Nephron progenitor cell (in vitro differentiated cells): ENCODE measurements around the gene MFSD6L.

Source experiments
- DNase-seq: peaks from one replicate; pipeline ENCODE4 v3.0.0; 2021
- H3K27ac Mint-ChIP-seq: 2 replicates; pipeline ENCODE4 v1.8.0; 2021; ENCODE audit warnings: mild to moderate bottlenecking, moderate library complexity, mixed read lengths
- H3K27me3 Mint-ChIP-seq: 2 replicates; pipeline ENCODE4 v1.8.0; 2021; ENCODE audit warnings: mild to moderate bottlenecking, low read depth, mixed read lengths; ENCODE audit not compliant: poor library complexity
- H3K36me3 Mint-ChIP-seq: 2 replicates; pipeline ENCODE4 v1.8.0; 2021; ENCODE audit warnings: low read depth, mixed read lengths
- H3K4me1 Mint-ChIP-seq: 2 replicates; pipeline ENCODE4 v1.8.0; 2021; ENCODE audit warnings: mixed read lengths
- H3K4me3 Mint-ChIP-seq: 2 replicates; pipeline ENCODE4 v1.8.0; 2021; ENCODE audit warnings: mild to moderate bottlenecking, moderate library complexity, mixed read lengths
- H3K9me3 Mint-ChIP-seq: 2 replicates; pipeline ENCODE4 v1.8.0; 2021; ENCODE audit warnings: mild to moderate bottlenecking, moderate library complexity, mixed read lengths
- CTCF ChIP-seq: fragments of 200-600 bp; sonication (generic); IDR thresholded peaks from 2 replicates; pipeline ENCODE4 v1.5.0; 2021; ENCODE audit warnings: antibody characterized with exemption

Gene MFSD6L

GRCh38 chr17:8800656-8801055 lies 1.5 kb upstream of the MFSD6L start:
- Mint-ChIP-seq H3K9me3 (no peaks in the 10 kb centered on the region), H3K4me1 (peaks cover 34% of the 10 kb centered on the region)

GRCh38 chr17:8799570-8800212 lies 526 bp upstream of the MFSD6L start:
- no peak overlapping the region for H3K27ac Mint-ChIP-seq
- peak overlapping the region; percentile 38 for H3K4me3 Mint-ChIP-seq
- no peaks in the 10 kb centered on the region for H3K9me3 Mint-ChIP-seq
- peaks cover 66% of the 10 kb centered on the region for H3K27me3 Mint-ChIP-seq
- H3K36me3 Mint-ChIP-seq = no peaks in the 10 kb centered on the region
- H3K4me1 Mint-ChIP-seq = peaks cover 29% of the 10 kb centered on the region
- no peak for DNase-seq
- no peak for TF ChIP-seq CTCF

More at GRCh38 chr17:8800656-8801055, 1.5 kb upstream of the MFSD6L start:
- H3K27ac Mint-ChIP-seq = no peak overlapping the region
- H3K36me3 Mint-ChIP-seq = no peaks in the 10 kb centered on the region
- TF ChIP-seq CTCF = no peak
- H3K4me3 Mint-ChIP-seq = no peak overlapping the region
- H3K27me3 Mint-ChIP-seq = peaks cover 69% of the 10 kb centered on the region
- no peak for DNase-seq

GRCh38 chr17:8798176-8798845 lies 854 bp downstream of the MFSD6L start:
- peaks cover 6% of the 10 kb centered on the region for H3K9me3 Mint-ChIP-seq
- DNase-seq = no peak
- peak overlapping the region; percentile 69 for H3K4me3 Mint-ChIP-seq
- peaks cover 64% of the 10 kb centered on the region for H3K27me3 Mint-ChIP-seq
- no peaks in the 10 kb centered on the region for H3K36me3 Mint-ChIP-seq
- H3K4me1 Mint-ChIP-seq = peaks cover 17% of the 10 kb centered on the region
- no peak for TF ChIP-seq CTCF
- H3K27ac Mint-ChIP-seq = no peak overlapping the region

GRCh38 chr17:8797621-8798175 lies 1.5 kb downstream of the MFSD6L start:
- no peak for TF ChIP-seq CTCF
- H3K36me3 Mint-ChIP-seq = no peaks in the 10 kb centered on the region
- peaks cover 9% of the 10 kb centered on the region for H3K9me3 Mint-ChIP-seq
- no peak for DNase-seq
- H3K27ac Mint-ChIP-seq = no peak overlapping the region
- peaks cover 11% of the 10 kb centered on the region for H3K4me1 Mint-ChIP-seq
- no peak overlapping the region for H3K4me3 Mint-ChIP-seq
- peaks cover 61% of the 10 kb centered on the region for H3K27me3 Mint-ChIP-seq

GRCh38 chr17:8794636-8795035 lies 4.5 kb downstream of the MFSD6L start:
- Mint-ChIP-seq H3K4me1 (peaks cover 9% of the 10 kb centered on the region), H3K27ac (no peak overlapping the region), H3K9me3 (peaks cover 30% of the 10 kb centered on the region), H3K4me3 (no peak overlapping the region), H3K36me3 (no peaks in the 10 kb centered on the region), H3K27me3 (peaks cover 39% of the 10 kb centered on the region)
- TF ChIP-seq CTCF = no peak
- DNase-seq = no peak
